Activated CD8-positive, alpha-beta memory T cell treated with anti-CD3 and anti-CD28 coated beads for 1 hour (primary cell): ENCODE results near the gene CFL2.

Experiments used
- DNase-seq, 2 donors: peaks; one replicate each; pipeline ENCODE4 v3.0.0-alpha.2; 2020; ENCODE audit warnings: low read depth in 1 of 2; ENCODE audit errors: extremely low read depth in 1 of 2

Gene CFL2

DNA sequence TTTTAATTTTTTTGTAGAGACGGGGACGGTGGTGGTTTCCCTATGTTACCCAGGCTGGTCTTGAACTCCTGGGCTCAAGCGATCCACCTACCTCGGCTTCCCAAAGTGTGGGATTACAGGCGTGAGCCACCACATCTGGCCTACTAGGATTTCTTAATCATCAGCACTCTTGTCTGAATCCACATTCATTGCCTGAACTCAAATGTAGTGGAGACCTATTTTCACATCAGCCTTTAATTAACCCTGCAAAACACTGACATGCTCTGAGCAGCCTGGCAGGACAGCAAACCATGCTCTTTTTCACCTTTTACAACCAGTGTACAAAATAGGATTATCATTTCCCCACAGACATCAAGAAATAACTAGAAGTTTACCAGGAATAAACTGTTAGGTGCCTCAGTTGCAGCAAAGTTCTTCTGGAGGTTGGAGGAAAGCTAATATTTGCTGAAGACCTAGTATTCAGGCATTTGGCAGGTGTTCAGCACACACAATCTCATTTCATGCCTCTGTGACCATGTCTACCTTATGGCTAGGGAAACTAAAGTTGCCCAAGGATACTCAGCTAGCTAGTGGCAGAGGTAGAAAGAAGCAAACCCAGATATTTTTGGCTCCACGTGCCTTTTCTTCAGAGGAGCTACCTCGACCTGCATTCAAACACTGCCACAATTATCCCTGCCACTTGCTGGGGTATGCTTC lies 37.7 kb downstream of the CFL2 start:
- no peak for DNase-seq

DNA sequence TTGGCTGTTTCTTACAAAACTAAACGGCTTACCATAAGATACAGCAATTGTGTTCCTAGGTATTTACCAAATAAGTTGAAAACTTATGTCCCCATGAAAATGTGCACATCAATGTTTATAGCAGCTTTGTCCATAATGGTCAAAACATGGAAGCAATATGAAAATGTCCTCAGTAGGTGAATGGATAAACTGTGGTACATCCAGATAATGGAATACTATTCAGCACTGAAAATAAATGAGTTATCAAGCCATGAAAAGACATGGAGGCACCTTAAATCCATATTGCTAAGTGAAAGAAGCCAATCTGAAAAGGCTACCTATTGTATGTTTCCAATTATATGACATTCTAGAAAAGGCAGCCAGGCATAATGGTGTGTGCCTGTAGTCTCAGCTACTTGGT lies 40.7 kb downstream of the CFL2 start:
- DNase-seq, result no peak

DNA sequence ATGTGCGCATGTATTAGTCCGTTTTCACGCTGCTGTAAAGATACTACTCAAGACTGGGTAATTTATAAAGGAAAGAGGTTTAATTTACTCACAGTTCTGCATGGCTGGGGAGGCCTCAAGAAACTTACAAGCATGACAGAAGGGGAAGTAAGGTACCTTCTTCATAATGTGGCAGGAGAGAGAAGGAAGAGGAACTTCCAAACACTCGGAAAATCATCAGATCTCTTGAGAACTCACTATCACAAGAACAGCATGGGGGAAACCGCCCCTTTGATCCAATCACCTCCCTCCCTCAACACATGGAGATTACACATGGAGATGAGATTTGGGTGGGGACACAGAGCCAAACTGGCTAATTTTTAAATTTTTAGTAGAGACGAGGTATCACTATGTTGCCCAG lies 42.7 kb downstream of the CFL2 start:
- no peak for DNase-seq

DNA sequence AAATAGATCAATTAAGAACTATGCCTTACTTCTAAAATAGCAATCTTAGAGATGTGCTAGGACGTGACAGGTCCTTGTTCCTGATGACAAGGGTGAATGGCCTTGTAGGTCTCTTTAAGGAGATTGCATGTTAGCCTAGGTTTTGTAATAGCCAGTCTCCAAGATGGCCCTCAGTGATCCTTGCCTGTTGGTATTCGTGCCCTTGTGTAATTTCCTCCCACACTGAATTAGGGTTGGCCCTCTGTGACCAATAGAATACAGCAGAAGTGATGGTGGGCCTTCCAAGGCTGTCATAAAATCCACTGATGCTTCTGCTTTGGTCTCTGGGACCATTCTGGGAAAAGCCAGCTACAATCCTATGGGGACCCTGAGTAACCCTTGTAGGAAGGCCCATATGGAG lies 46.3 kb downstream of the CFL2 start:
- DNase-seq, result no peak

DNA sequence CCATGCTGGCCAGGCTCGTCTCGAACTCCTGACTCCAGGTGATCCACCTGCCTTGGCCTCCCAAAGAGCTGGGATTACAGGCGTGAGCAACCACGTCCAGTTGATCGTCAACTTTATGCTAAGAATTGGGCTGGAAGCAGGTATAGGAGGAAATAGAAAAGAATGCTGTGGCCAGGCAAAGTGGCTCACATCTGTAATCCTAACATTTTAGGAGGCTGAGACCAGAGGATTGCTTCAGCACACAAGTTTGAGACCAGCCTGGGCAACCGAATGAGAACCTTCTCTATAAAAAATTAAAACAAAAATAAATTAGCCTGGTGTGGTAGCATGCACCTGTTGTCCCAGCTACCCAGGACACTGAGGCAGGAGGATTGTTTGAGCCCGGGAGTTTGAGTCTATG lies 47.4 kb downstream of the CFL2 start:
- no peak for DNase-seq

DNA sequence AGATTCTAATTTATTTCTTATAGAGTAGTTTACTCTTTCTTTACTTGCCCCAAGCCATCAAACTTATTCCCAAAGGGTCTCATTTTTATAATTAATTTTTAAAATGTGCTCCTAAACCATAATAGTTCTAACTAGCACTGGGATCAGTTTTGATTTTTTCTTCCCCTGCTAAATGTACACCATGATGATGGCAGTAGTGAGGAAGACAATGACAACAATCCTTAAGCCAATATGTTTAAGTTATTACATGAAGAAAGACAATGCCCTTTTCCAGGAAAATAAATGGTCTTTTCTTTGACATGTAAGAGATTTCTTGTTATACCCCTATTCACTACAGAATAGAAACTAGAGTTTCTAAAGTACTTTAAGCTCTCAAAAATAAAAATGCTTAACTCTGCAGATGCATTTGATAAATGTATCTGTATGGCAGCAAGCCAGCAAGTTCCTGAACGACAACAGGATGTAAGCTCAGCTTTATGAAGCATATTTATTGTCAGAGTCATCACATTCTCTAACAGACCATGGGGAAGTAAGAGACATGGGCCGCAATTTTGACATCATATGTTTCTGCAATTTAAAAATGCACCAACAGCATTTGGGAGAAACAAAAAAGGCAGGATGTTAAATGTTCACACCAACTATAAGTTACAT lies 48.5 kb downstream of the CFL2 start:
- no peak for DNase-seq

DNA sequence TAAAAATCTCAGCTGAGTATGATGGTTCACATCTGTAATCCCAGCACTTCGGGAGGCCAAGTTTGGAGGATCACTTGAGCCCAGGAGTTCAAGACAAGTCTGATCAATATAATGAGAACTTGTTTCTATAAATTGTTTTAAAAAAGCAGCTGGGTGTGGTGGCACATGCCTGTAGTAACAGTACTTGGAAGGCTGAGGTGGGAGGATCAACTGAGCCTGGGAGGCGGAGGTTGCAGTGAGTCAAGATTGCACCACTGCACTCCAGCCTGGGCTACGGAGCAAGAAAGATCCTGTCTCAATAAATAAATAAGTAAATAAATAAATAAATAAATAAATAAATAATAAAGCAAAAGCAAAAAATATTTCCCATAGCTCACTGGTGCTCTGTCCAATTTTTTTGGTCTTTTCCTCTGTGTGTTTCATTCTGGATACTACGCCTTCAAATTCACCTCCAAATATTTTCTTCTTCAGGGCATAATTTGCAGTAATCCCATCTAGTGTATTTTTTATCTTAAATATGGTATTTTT lies 51.8 kb downstream of the CFL2 start:
- no peak for DNase-seq

DNA sequence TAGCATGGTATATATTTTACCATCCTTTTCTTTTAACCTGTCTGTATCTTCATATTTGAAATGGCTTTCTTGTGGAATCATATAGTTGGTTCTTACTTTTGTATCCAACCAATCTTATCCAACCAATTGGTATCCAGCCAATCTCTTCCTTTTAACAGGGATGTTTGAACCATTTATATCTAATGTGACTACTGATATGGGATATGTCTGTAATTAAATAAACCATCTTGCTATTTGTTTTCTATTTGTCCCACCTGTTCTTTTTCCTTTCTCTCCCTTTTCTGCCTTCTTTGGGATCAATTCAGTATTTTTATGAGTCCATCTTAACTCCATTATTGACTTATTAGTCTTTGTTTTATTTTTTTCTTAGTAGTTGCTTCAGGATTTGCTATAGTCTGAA lies 53.6 kb downstream of the CFL2 start:
- no peak for DNase-seq
